ENCODE data around the gene SPIN1.
"Not testable (repeated sequence)": the region's sequence is repeated elsewhere in the genome, so short reads cannot be mapped to it uniquely, and the experiment has no call there.

Gene SPIN1

DNA sequence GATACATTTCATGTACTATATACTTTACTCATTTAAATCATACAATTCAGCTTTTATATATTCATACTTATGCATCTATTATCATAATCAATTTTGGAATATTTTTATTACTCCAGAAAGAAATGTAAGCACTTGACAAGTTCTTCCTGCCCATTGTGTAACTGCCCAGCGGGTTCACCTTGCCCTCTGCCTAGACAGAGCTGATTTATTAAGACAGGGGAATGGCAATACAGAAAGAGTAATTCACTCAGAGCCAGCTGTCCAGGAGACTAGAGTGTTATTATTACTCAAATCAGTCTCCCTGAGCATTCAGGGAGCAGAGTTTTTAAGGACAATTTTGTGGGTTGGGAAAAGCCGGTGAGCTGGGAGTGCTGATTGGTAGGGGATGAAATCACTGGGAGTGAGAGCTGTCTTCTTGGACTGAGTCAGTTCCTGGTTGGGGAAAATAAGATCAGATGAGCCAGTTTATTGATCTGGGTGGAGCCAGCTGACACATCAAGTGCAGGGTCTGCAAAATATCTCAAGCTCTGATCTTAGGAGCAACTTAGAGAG lies 16.1 kb upstream of the SPIN1 start:
- Histone ChIP-seq H3K4me3 (ENCODE audit: low read length) (no peak overlapping the region), H3K4me1 (ENCODE audit: control insufficient read depth, insufficient read depth, low read length) (no peaks in the 10 kb centered on the region), H3K27me3 (ENCODE audit: control insufficient read depth, insufficient read depth, low read length) (no peaks in the 10 kb centered on the region), H3K9ac (ENCODE audit: low read length) (no peak overlapping the region), H3K36me3 (ENCODE audit: control insufficient read depth, insufficient read depth, low read length) (no peaks in the 10 kb centered on the region), H3K27ac (ENCODE audit: low read depth, low read length) (no peak overlapping the region)

DNA sequence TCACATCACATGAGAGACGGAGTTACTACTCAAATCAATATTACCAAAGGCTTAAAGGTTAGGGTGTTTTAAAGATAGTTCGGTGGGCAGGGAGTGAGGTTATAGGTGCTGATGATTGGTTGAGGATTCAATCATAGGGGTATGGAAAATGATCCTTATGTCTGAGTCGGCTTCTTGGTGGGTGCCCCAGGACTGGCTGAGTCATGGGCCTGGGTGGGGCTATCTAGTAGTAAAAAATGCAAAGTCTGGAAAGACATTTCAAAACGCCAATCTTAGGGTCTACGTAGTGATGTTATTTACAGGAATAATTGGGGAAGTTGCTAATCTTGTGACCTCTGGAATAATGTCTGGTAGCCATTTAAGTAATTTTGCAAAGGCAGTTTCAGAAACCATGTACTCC lies 15.2 kb upstream of the SPIN1 start:
- H3K4me3 ChIP-seq (ENCODE audit: low read length): no peak overlapping the region
- H3K9ac ChIP-seq (ENCODE audit: low read length): no peak overlapping the region
- H3K36me3 ChIP-seq (ENCODE audit: control insufficient read depth, insufficient read depth, low read length): no peaks in the 10 kb centered on the region
- no peaks in the 10 kb centered on the region for H3K27me3 ChIP-seq (ENCODE audit: control insufficient read depth, insufficient read depth, low read length)
- no peak overlapping the region for H3K27ac ChIP-seq (ENCODE audit: low read depth, low read length)
- no peaks in the 10 kb centered on the region for H3K4me1 ChIP-seq (ENCODE audit: control insufficient read depth, insufficient read depth, low read length)

DNA sequence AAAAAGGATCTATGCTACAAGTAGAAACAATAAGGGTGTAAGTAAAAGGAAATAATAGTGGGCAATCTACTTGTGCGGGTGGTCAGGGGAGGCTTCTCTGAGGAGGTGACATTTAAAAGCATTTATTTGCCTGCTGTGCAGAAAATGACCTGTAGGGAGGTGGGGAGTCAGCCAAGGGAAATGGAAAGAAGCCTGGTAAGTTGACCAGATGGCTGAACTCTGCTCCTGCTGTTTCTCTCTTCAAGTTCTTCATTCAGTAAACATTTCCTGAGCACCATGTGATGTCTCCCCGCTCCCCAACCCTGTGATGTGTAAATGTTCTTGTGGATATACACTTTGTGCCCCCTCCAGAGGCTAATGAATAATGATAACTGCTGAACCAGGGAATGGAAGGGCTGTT lies 9.9 kb upstream of the SPIN1 start:
- H3K4me3 ChIP-seq (ENCODE audit: low read length): no peak overlapping the region
- no peaks in the 10 kb centered on the region for H3K36me3 ChIP-seq (ENCODE audit: control insufficient read depth, insufficient read depth, low read length)
- H3K27ac ChIP-seq (ENCODE audit: low read depth, low read length): no peak overlapping the region
- H3K4me1 ChIP-seq (ENCODE audit: control insufficient read depth, insufficient read depth, low read length): no peaks in the 10 kb centered on the region
- H3K27me3 ChIP-seq (ENCODE audit: control insufficient read depth, insufficient read depth, low read length): no peaks in the 10 kb centered on the region
- H3K9ac ChIP-seq (ENCODE audit: low read length): no peak overlapping the region

DNA sequence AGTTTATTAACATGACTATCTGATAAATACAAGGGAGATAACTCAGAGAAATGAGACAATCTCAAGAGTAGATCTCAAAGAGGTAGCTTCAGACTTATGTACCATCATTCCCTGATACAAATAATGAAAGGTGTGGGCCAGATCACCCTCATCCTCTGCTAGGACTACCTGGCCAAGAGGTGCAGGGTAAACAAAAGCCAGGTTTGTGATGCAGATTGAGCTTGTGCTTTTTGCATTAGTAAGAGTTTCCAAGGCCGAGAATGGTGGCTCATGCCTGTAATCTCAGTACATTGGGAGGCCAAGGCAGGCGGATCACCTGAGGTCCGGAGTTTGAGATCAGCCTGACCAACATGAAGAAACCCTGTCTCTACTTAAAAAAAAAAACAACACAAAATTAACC lies 8.9 kb upstream of the SPIN1 start:
- Histone ChIP-seq H3K4me1 (ENCODE audit: control insufficient read depth, insufficient read depth, low read length) (no peaks in the 10 kb centered on the region), H3K27me3 (ENCODE audit: control insufficient read depth, insufficient read depth, low read length) (no peaks in the 10 kb centered on the region), H3K9ac (ENCODE audit: low read length) (no peak overlapping the region), H3K27ac (ENCODE audit: low read depth, low read length) (no peak overlapping the region), H3K36me3 (ENCODE audit: control insufficient read depth, insufficient read depth, low read length) (no peaks in the 10 kb centered on the region), H3K4me3 (ENCODE audit: low read length) (no peak overlapping the region)

DNA sequence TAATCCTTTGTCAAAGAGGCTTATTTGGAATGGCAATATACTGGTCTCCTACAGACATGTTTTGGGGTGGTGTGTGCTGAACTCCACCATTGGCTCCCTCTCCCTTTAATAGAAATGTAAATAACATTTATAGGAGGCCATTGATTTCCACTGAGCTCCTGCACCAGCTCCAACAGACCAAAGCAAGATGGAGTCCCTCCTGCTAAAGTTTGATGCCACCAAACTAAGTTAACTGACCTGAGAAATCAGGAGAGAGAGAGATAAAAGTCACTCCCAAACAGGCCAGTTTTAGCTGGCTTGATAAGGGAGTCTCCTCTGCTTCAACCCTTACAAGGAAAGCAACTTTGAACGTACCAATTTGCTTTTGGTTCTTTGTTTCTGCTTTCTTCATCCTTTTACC lies 8.1 kb upstream of the SPIN1 start:
- Histone ChIP-seq H3K4me3 (ENCODE audit: low read length) (no peak overlapping the region), H3K36me3 (ENCODE audit: control insufficient read depth, insufficient read depth, low read length) (no peaks in the 10 kb centered on the region), H3K4me1 (ENCODE audit: control insufficient read depth, insufficient read depth, low read length) (no peaks in the 10 kb centered on the region), H3K27me3 (ENCODE audit: control insufficient read depth, insufficient read depth, low read length) (no peaks in the 10 kb centered on the region), H3K27ac (ENCODE audit: low read depth, low read length) (no peak overlapping the region), H3K9ac (ENCODE audit: low read length) (no peak overlapping the region)

DNA sequence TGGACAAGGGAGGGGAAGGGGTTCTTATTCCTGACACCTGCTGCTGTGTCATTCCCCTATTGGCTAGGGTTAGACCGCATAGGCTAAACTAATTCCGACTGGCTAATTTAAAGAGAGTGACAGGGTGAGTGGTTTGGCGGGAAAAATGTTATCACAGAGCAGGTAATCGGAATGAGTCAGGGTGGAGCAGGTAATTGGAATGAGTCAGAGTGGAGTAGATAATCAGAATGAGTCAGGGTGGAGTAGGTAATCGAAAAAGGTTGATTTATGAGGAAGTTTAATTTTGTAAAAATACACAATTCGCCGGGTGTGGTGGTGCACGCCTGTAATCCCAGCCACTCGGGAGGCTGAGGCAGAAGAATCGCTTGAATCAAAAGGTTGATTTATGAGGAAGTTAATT lies 6.9 kb upstream of the SPIN1 start:
- H3K27ac ChIP-seq (ENCODE audit: low read depth, low read length); H3K4me1 ChIP-seq (ENCODE audit: control insufficient read depth, insufficient read depth, low read length); H3K36me3 ChIP-seq (ENCODE audit: control insufficient read depth, insufficient read depth, low read length); H3K27me3 ChIP-seq (ENCODE audit: control insufficient read depth, insufficient read depth, low read length); H3K9ac ChIP-seq (ENCODE audit: low read length); H3K4me3 ChIP-seq (ENCODE audit: low read length): not testable (repeated sequence)

DNA sequence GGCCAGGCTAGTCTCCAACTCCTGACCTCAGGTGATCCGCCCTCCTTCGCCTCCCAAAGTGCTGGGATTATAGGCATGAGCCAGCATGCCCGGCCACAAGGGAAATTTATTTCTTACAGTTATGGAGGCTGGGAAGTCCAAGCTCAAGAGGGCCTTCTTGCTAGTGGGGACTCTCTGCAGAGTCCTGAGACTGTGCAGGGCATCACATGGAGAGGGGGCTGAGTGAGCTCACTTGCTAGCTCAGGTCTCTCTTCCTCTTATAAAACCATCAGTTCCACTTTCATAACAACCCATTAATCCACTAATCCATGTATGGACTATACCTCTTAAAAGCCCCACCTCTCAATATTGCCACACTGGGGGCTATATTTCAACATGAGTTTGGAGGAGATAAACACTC lies 5.1 kb upstream of the SPIN1 start:
- Histone ChIP-seq H3K27me3 (ENCODE audit: control insufficient read depth, insufficient read depth, low read length) (no peaks in the 10 kb centered on the region), H3K4me1 (ENCODE audit: control insufficient read depth, insufficient read depth, low read length) (peaks cover 4% of the 10 kb centered on the region), H3K9ac (ENCODE audit: low read length) (no peak overlapping the region), H3K27ac (ENCODE audit: low read depth, low read length) (no peak overlapping the region), H3K36me3 (ENCODE audit: control insufficient read depth, insufficient read depth, low read length) (no peaks in the 10 kb centered on the region), H3K4me3 (ENCODE audit: low read length) (no peak overlapping the region)

DNA sequence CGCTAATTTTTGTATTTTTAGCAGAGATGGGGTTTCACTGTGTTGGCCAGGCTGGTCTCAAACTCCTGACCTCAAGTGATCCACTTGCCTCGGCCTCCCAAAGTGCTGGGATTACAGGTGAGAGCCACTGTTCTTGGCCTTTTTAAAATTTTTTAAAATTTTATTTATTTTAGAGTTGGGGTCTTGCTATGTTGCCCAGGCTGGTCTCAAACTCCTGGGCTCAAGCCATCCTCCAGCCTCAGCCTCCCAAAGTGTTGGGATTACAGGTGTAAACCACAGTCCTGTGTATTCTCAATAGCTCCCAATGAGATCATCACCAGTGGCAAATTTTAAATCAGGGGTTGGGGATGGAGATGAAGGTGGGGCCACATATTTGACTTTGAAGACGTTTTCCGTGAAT lies 2.1 kb upstream of the SPIN1 start:
- H3K4me1 ChIP-seq (ENCODE audit: control insufficient read depth, insufficient read depth, low read length): peaks cover 11% of the 10 kb centered on the region
- not testable (repeated sequence) for H3K9ac ChIP-seq (ENCODE audit: low read length); H3K27me3 ChIP-seq (ENCODE audit: control insufficient read depth, insufficient read depth, low read length); H3K27ac ChIP-seq (ENCODE audit: low read depth, low read length); H3K4me3 ChIP-seq (ENCODE audit: low read length); H3K36me3 ChIP-seq (ENCODE audit: control insufficient read depth, insufficient read depth, low read length)

DNA sequence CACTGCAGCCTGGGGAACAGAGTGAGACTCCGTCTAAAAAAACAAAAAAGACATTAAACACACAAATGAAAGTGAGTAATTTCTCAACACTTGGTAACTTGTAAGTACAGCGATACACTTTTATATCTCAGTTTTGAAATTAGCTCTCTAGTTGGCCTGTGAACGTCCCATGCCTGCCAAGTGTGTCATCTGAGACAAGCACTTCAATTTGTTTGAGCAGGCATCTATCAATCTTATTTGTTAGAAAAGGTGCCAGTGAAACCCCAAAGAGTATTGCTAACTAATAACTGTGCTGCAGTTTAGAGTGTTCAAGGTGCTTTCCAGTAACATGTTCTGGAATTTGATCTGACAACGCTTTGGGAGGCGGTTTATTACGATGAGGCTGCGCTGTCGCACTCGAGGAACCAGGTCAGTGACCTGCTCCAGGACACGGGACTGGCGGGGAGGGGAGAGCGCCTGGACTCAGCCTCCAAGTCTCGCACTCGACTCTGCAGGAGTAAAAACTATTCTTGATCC lies 1.1 kb upstream of the SPIN1 start:
- peaks cover 15% of the 10 kb centered on the region for H3K4me1 ChIP-seq (ENCODE audit: control insufficient read depth, insufficient read depth, low read length)
- H3K9ac ChIP-seq (ENCODE audit: low read length): no peak overlapping the region
- peak overlapping the region; percentile 79 for H3K27ac ChIP-seq (ENCODE audit: low read depth, low read length)
- peak overlapping the region; percentile 93 for H3K4me3 ChIP-seq (ENCODE audit: low read length)
- no peaks in the 10 kb centered on the region for H3K36me3 ChIP-seq (ENCODE audit: control insufficient read depth, insufficient read depth, low read length)
- no peaks in the 10 kb centered on the region for H3K27me3 ChIP-seq (ENCODE audit: control insufficient read depth, insufficient read depth, low read length)

DNA sequence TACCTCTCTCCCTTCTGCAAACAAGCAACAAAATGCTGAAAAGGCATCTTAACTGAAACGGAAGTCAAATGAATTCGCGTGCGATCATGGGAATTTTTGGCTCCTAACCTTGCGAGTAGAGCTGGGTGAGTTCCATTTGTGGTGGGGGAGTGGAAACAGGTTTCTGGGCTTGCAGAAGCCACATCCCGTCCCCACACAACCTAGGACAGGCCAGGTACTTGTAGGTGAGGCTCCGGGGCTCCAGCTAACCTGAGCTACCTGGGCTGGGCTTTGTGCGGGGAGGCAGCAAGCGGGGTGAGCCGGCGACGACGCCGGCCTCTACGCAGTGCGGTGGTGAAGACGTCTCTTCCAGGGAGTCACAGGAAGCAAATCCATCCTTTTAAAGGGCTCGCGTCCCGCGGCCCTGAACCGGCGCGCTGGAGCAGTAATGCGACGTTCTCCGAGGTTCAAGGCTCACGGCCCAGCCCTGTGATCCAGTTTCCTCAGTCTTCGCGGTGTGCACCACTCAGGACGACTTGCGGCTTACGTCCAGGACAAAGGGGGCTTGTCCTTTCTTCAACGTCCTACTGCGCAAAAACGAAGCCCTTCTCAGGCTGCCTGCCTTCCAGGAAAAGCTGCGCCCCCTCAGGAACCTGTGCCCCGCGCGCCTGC lies 567 bp upstream of the SPIN1 start:
- Histone ChIP-seq H3K27me3 (ENCODE audit: control insufficient read depth, insufficient read depth, low read length) (no peaks in the 10 kb centered on the region), H3K4me1 (ENCODE audit: control insufficient read depth, insufficient read depth, low read length) (peaks cover 21% of the 10 kb centered on the region), H3K9ac (ENCODE audit: low read length) (peak overlapping the region; percentile 88), H3K4me3 (ENCODE audit: low read length) (peak overlapping the region; percentile 93), H3K27ac (ENCODE audit: low read depth, low read length) (peak overlapping the region; percentile 79), H3K36me3 (ENCODE audit: control insufficient read depth, insufficient read depth, low read length) (no peaks in the 10 kb centered on the region)

DNA sequence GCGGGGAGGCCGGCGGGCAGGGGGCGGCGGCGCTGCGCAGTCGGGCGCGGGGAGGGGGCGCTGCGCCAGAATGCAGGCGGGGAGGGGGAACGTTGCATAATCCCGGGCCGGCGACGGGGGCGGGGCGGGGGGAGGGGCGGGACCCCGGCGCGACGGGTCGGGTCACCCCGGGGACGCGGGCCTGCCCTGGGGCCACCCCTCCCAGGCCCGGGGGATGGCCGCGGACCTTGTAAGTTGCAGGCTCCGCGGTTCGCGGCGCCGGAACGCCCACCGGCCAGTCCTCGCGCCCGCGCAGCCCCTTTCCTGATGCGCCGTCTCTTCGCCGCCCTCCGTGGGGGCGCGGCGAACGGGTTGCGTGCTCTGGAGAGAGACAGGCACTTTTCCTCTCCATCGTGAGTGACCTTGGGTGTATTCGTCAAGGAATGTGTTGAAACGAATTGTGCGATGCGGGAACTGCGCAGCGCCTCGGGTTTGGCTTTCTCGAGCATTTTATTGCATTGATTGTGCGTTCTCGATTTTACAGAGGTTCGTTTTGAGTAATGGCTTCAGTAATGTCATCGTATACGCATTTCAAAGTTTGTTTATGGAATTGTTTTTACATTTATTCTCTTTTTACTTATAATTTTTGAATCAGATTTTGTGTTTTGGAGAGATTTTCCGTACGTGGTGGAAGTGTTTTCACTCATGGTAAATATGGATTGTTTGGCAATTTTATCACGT lies 802 bp downstream of the SPIN1 start:
- peak overlapping the region; percentile 91 for H3K27ac ChIP-seq (ENCODE audit: low read depth, low read length)
- H3K27me3 ChIP-seq (ENCODE audit: control insufficient read depth, insufficient read depth, low read length): no peaks in the 10 kb centered on the region
- peaks cover 22% of the 10 kb centered on the region for H3K4me1 ChIP-seq (ENCODE audit: control insufficient read depth, insufficient read depth, low read length)
- H3K36me3 ChIP-seq (ENCODE audit: control insufficient read depth, insufficient read depth, low read length): no peaks in the 10 kb centered on the region
- peak overlapping the region; percentile 86 for H3K4me3 ChIP-seq (ENCODE audit: low read length)
- H3K9ac ChIP-seq (ENCODE audit: low read length): peak overlapping the region; percentile 66

DNA sequence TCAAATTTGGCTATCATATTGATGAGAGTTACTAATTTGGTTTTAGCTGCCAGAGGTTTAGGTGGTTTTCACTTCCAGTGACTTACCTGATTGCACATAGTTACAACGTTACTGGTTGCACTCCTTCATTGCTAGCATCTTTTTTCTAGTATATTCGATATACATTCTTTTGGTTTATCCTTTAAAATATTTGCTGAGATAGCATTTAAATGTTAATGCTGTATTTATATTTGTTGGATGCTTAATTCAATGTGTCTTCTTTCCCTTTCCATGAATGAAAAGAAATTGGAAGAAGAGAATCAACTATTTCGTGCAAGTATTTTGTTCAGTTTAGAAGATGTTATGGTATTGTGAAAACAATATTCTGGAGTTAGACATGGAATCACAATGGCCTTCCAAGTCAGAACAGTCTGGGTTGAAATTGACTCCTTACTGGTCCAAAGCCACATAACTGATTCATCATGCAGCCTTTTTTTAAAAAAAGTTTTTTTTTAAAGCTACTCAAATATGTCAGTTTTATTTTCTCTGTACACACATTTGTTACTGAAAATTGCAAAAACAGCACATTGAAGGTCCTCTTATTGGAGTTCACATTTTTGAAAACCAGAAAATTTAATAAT lies 2.2 kb downstream of the SPIN1 start:
- no peak overlapping the region for H3K9ac ChIP-seq (ENCODE audit: low read length)
- H3K4me1 ChIP-seq (ENCODE audit: control insufficient read depth, insufficient read depth, low read length): peaks cover 22% of the 10 kb centered on the region
- H3K4me3 ChIP-seq (ENCODE audit: low read length): no peak overlapping the region
- H3K27me3 ChIP-seq (ENCODE audit: control insufficient read depth, insufficient read depth, low read length): no peaks in the 10 kb centered on the region
- H3K27ac ChIP-seq (ENCODE audit: low read depth, low read length): no peak overlapping the region
- no peaks in the 10 kb centered on the region for H3K36me3 ChIP-seq (ENCODE audit: control insufficient read depth, insufficient read depth, low read length)

Measured in rectal smooth muscle tissue (tissue), 1 donor.